Mesothelial cell of epicardium (in vitro differentiated cells): ENCODE data around the gene POT1. TPM values are rescaled to one million over a fixed set of nuclear protein-coding genes. Genes with fewer than 3 reads are reported as not detected.

Experiments
- DNase-seq, 2 experiments: peaks; one replicate each; pipeline ENCODE4 v3.0.0; 2021; ENCODE audit warnings: low spot score in 2 of 2; ENCODE audit not compliant: unreplicated experiment in 2 of 2
- H3K27ac Mint-ChIP-seq: 2 replicates; pipeline ENCODE4 v1.8.0; 2021; ENCODE audit warnings: mixed read lengths
- H3K27me3 Mint-ChIP-seq: 2 replicates; pipeline ENCODE4 v1.8.0; 2021; ENCODE audit warnings: low read depth, mixed read lengths
- H3K36me3 Mint-ChIP-seq: 2 replicates; pipeline ENCODE4 v1.8.0; 2021; ENCODE audit warnings: mixed read lengths
- H3K4me1 Mint-ChIP-seq: 2 replicates; pipeline ENCODE4 v1.8.0; 2021; ENCODE audit warnings: mixed read lengths
- H3K4me3 Mint-ChIP-seq: 2 replicates; pipeline ENCODE4 v1.8.0; 2021; ENCODE audit warnings: mild to moderate bottlenecking, moderate library complexity, mixed read lengths
- H3K9me3 Mint-ChIP-seq: 2 replicates; pipeline ENCODE4 v1.8.0; 2021; ENCODE audit warnings: mixed read lengths
- CTCF ChIP-seq: fragments of 200-600 bp; sonication (generic); IDR thresholded peaks from one replicate; pipeline ENCODE4 v1.5.0; 2021; ENCODE audit warnings: antibody characterized with exemption; ENCODE audit not compliant: unreplicated experiment
- total RNA-seq: library from RNA; stranded (reverse); gene quantifications from 3 replicates; pipeline ENCODE4 v1.2.1, GENCODE V29; 2021

The POT1 gene
- total RNA-seq, 1 donor from 2014 or later: 34.2 TPM

- Mint-ChIP-seq H3K4me3 (no peak overlapping the region), H3K27ac (no peak overlapping the region), H3K4me1 (no peaks in the 10 kb centered on the region), H3K9me3 (no peaks in the 10 kb centered on the region), H3K27me3 (no peaks in the 10 kb centered on the region), H3K36me3 (peaks cover 25% of the 10 kb centered on the region)
- DNase-seq: no peak
- no peak for TF ChIP-seq CTCF
Observed at GRCh38 chr7:124887247-124887646, 42.4 kb downstream of the POT1 start.

- Mint-ChIP-seq H3K4me1 (no peaks in the 10 kb centered on the region), H3K36me3 (peaks cover 4% of the 10 kb centered on the region), H3K9me3 (no peaks in the 10 kb centered on the region), H3K4me3 (no peak overlapping the region), H3K27ac (no peak overlapping the region), H3K27me3 (no peaks in the 10 kb centered on the region)
- DNase-seq: no peak
- TF ChIP-seq CTCF: no peak
Observed at GRCh38 chr7:124881981-124882380, 47.6 kb downstream of the POT1 start.

- TF ChIP-seq CTCF: no peak
- no peaks in the 10 kb centered on the region for H3K27me3 Mint-ChIP-seq
- H3K4me1 Mint-ChIP-seq: no peaks in the 10 kb centered on the region
- H3K9me3 Mint-ChIP-seq: no peaks in the 10 kb centered on the region
- H3K27ac Mint-ChIP-seq: no peak overlapping the region
- no peak overlapping the region for H3K4me3 Mint-ChIP-seq
- DNase-seq: no peak
- H3K36me3 Mint-ChIP-seq: peaks cover 4% of the 10 kb centered on the region
Observed at GRCh38 chr7:124879771-124880170, 49.9 kb downstream of the POT1 start.

GRCh38 chr7:124879103-124879502 lies 50.5 kb downstream of the POT1 start:
- Mint-ChIP-seq H3K36me3 (peaks cover 4% of the 10 kb centered on the region), H3K27me3 (no peaks in the 10 kb centered on the region), H3K27ac (no peak overlapping the region), H3K9me3 (no peaks in the 10 kb centered on the region), H3K4me3 (no peak overlapping the region), H3K4me1 (no peaks in the 10 kb centered on the region)
- DNase-seq: no peak
- TF ChIP-seq CTCF: no peak

- Mint-ChIP-seq H3K27ac (no peak overlapping the region), H3K27me3 (no peaks in the 10 kb centered on the region), H3K4me3 (no peak overlapping the region), H3K4me1 (no peaks in the 10 kb centered on the region), H3K36me3 (peaks cover 4% of the 10 kb centered on the region), H3K9me3 (no peaks in the 10 kb centered on the region)
- no peak for TF ChIP-seq CTCF
- DNase-seq: no peak
Observed at GRCh38 chr7:124874644-124875163, 54.9 kb downstream of the POT1 start.
